CD4-positive, alpha-beta T cell (primary cell): ENCODE data around the gene PPP2R3A. TPM values are rescaled to one million over a fixed set of nuclear protein-coding genes. Genes with fewer than 3 reads are reported as not detected.
"Not testable (repeated sequence)": the region's sequence is repeated elsewhere in the genome, so short reads cannot be mapped to it uniquely, and the experiment has no call there.

Experiments
- ATAC-seq: fragments of 200-7000 bp; cut with Tn5 transposase; one replicate; pipeline ENCODE4 v1.10.0; 2022; ENCODE audit warnings: mild to moderate bottlenecking; ENCODE audit not compliant: poor library complexity
- CTCF ChIA-PET: fragments of 350-600 bp; sonication (Branson Sonifier 250); formaldehyde crosslinking; loops from one replicate; lab custom pipeline; 2021; ENCODE audit warnings: antibody characterized with exemption, inconsistent platforms; lab: Charles Lee
- POLR2A ChIA-PET: fragments of 350-600 bp; sonication (Branson Sonifier 250); formaldehyde crosslinking; loops from one replicate; lab custom pipeline; 2021; ENCODE audit warnings: antibody characterized with exemption, inconsistent platforms; lab: Charles Lee
- DNase-seq, 14 experiments: peaks; one replicate each; pipeline ENCODE4 v3.0.0-alpha.2; 2013 to 2020; ENCODE audit warnings: mixed read lengths in 2 of 14
- H3K27ac ChIP-seq, 2 donors: one replicate each; pipeline versions ENCODE4 v1.5.1 to v1.7.0; 2013; ENCODE audit warnings: low read length in 2 of 2, low read depth in 1 of 2, mild to moderate bottlenecking in 1 of 2
- H3K27me3 ChIP-seq, 2 experiments: 1 replicate in 1 of 2; 2 replicates in 1 of 2; pipeline versions ENCODE4 v1.6.1 to v1.7.0; 2013; ENCODE audit warnings: low read length in 2 of 2, control low read depth in 1 of 2, mild to moderate bottlenecking in 1 of 2, moderate library complexity in 1 of 2; ENCODE audit not compliant: insufficient read depth in 2 of 2, control insufficient read depth in 1 of 2
- H3K36me3 ChIP-seq: one replicate; pipeline ENCODE4 v1.6.1; 2013; ENCODE audit warnings: low read length, control low read depth; ENCODE audit not compliant: insufficient read depth
- H3K4me1 ChIP-seq: one replicate; pipeline ENCODE4 v1.6.1; 2013; ENCODE audit warnings: low read length, control low read depth; ENCODE audit not compliant: insufficient read depth
- H3K4me3 ChIP-seq: one replicate; pipeline ENCODE4 v1.5.1; 2013; ENCODE audit warnings: mild to moderate bottlenecking, low read length, moderate library complexity
- H3K9me3 ChIP-seq, 2 experiments: 1 replicate in 1 of 2; 2 replicates in 1 of 2; pipeline versions ENCODE4 v1.6.1 to v1.7.0; 2013; ENCODE audit warnings: low read length in 2 of 2, mild to moderate bottlenecking in 2 of 2, control low read depth in 1 of 2, moderate library complexity in 1 of 2; ENCODE audit not compliant: control insufficient read depth in 1 of 2, insufficient read depth in 1 of 2
- H3K27ac Mint-ChIP-seq: one replicate; pipeline ENCODE4 v1.8.0; 2020; ENCODE audit warnings: mixed read lengths
- H3K27me3 Mint-ChIP-seq: one replicate; pipeline ENCODE4 v1.8.0; 2021; ENCODE audit warnings: mixed read lengths
- H3K36me3 Mint-ChIP-seq: one replicate; pipeline ENCODE4 v1.8.0; 2021; ENCODE audit warnings: low read depth, mixed read lengths
- H3K4me1 Mint-ChIP-seq: one replicate; pipeline ENCODE4 v1.8.0; 2021; ENCODE audit warnings: low read depth, mixed read lengths
- H3K4me3 Mint-ChIP-seq: one replicate; pipeline ENCODE4 v1.8.0; 2020; ENCODE audit warnings: mild to moderate bottlenecking, mixed read lengths
- H3K9me3 Mint-ChIP-seq: one replicate; pipeline ENCODE4 v1.8.0; 2020; ENCODE audit warnings: mixed read lengths
- intact Hi-C, 2 experiments: fragments of 100-400 bp; cut with DNase I in 1 of 2; cut with micrococcal nuclease in 1 of 2; formaldehyde crosslinking; loops; one replicate each; pipeline versions ENCODE4 v1.15.1 to v1.9.0; 2023 to 2025; cut with DNase I, micrococcal nuclease
- total RNA-seq, 174 experiments: library from RNA in 2 of 174; stranded (reverse) in 2 of 174; gene quantifications; one replicate each; pipeline ENCODE4 v1.2.3 and lab custom pipeline; 2021 to 2026
- TF ChIP-seq, protein P1 (sequence below): fragments of 200-600 bp; IDR thresholded peaks from one replicate; pipeline ENCODE4 v1.8.0; 2022; ENCODE audit warnings: antibody characterized with exemption, mild to moderate bottlenecking

PPP2R3A gene
- total RNA-seq, 2 experiments from 2014 or later, result 0.14 to 0.31 TPM

DNA sequence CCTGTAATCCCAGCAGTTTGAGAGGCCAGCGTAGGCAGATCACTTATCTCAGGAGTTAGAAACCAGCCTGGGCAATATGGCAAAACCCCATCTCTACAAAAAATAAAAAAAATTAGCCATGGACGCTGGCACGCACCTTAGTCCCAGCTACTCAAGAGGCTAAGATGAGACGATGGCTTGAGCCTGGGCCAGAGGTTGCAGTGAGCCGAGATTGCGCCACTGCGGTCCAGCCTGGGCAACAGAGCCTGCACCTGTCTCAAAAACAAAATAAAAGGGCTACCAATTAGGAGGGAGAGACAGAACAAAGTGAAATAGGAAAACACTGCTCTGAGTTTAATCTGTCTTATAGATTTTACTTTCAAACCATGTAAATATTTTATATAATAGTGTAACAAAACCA lies 196.8 kb downstream of the PPP2R3A start:
- peaks cover 83% of the 10 kb centered on the region for H3K4me1 Mint-ChIP-seq

DNA sequence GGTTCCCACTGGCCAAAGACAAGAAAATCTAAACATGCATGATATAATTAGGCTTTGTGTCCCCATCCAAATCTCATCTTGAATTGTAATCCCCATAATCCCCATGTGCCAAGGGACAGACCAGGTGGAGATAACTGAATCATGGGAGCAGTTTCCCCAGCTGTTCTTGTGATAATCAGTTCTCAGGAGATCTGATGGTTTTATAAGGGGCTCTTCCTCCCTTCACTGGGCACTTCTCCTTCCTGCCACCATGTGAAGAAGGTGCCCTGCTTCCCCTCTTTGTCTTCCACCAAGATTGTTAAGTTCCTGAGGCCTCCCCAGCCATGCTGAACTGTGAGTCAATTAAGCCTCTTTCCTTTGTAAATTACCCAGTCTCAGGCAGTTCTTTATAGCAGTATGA lies 198.1 kb downstream of the PPP2R3A start:
- H3K27me3 ChIP-seq, H3K4me3 ChIP-seq, H3K27me3 Mint-ChIP-seq, intact Hi-C loops, CTCF ChIA-PET, H3K9me3 ChIP-seq, H3K9me3 Mint-ChIP-seq, ATAC-seq, H3K27ac ChIP-seq, H3K36me3 ChIP-seq: not testable (repeated sequence)
- H3K4me1 ChIP-seq, result peaks cover 34% of the 10 kb centered on the region
- Mint-ChIP-seq H3K4me3 (peak overlapping the region; percentile 45), H3K36me3 (peaks cover 42% of the 10 kb centered on the region), H3K27ac (peak overlapping the region; percentile 52), H3K4me1 (peaks cover 83% of the 10 kb centered on the region)
- DNase-seq, result peak in 1 of 14 experiments; percentile 13
- POLR2A ChIA-PET, result interaction anchor here (0.7 to 1.3 kb wide), 2 partner anchors 10 to 17 kb away, joined by 3 to 5 read pairs; no protein-coding TSS in a partner anchor

More for the DNA sequence above, 196.8 kb downstream of the PPP2R3A start:
- intact Hi-C loops, result no loop called here
- Histone ChIP-seq H3K4me1 (peaks cover 31% of the 10 kb centered on the region), H3K4me3 (no peak overlapping the region), H3K27me3 (no peaks in the 10 kb centered on the region), H3K27ac (no peak overlapping the region), H3K36me3 (peaks cover 3% of the 10 kb centered on the region), H3K9me3 (peaks cover 0 to 3% of the 10 kb centered on the region in 2 experiments)
- Mint-ChIP-seq H3K36me3 (peaks cover 38% of the 10 kb centered on the region), H3K9me3 (peaks cover 1% of the 10 kb centered on the region), H3K4me3 (no peak overlapping the region), H3K27ac (peak overlapping the region; percentile 39), H3K27me3 (no peaks in the 10 kb centered on the region)
- CTCF ChIA-PET, result no interaction called here
- ATAC-seq (no peak), DNase-seq (no peak)
- TF ChIP-seq, protein P1, sequence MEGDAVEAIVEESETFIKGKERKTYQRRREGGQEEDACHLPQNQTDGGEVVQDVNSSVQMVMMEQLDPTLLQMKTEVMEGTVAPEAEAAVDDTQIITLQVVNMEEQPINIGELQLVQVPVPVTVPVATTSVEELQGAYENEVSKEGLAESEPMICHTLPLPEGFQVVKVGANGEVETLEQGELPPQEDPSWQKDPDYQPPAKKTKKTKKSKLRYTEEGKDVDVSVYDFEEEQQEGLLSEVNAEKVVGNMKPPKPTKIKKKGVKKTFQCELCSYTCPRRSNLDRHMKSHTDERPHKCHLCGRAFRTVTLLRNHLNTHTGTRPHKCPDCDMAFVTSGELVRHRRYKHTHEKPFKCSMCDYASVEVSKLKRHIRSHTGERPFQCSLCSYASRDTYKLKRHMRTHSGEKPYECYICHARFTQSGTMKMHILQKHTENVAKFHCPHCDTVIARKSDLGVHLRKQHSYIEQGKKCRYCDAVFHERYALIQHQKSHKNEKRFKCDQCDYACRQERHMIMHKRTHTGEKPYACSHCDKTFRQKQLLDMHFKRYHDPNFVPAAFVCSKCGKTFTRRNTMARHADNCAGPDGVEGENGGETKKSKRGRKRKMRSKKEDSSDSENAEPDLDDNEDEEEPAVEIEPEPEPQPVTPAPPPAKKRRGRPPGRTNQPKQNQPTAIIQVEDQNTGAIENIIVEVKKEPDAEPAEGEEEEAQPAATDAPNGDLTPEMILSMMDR, result no peak
- POLR2A ChIA-PET, result no interaction called here

DNA sequence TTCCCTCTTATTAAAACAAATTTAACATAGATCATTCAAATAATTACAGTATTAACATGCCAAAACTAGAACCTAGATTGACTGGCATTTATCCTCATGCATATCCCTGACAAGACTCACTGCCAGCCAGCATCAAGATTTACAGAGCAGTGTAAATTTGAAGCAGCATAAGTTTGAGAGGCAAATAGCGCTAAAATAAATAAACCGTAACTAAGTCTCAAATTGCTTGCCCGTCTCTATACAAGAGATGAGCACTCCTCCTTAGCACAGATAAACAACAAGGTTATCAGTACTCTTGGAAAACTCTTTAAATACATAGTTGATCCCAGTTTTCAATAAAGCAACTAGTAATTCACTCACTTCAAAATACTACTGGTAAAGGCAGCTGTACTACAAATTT lies 201.0 kb downstream of the PPP2R3A start:
- CTCF ChIA-PET, result no interaction called here

DNA sequence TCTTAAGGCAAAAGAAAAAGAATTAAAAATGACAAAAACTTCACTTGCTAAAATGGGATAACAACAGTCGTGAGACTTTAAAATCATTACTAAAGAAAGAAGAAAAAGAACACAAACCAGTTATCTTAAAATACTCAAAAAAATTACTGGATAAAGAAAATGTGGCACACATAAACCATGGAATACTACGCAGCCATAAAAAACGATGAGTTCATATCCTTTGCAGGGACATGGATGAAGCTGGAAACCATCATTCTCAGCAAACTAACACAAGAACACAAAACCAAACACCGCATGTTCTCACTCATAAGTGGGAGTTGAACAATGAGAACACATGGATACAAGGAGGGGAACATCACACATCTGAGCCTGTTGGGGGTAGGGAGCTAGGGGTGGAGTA lies 202.7 kb downstream of the PPP2R3A start:
- H3K4me1 ChIP-seq, result peaks cover 45% of the 10 kb centered on the region
- peak overlapping the region; percentile 66 for H3K27ac Mint-ChIP-seq
- H3K9me3 ChIP-seq, H3K36me3 ChIP-seq, H3K27me3 ChIP-seq, DNase-seq, H3K4me3 ChIP-seq, H3K27ac ChIP-seq, intact Hi-C loops, H3K9me3 Mint-ChIP-seq, H3K27me3 Mint-ChIP-seq, ATAC-seq: not testable (repeated sequence)
- ChIA-PET CTCF (interaction anchor here (1.0 kb wide), 1 partner anchor 13 kb away, joined by 3 read pairs; no protein-coding TSS in a partner anchor), POLR2A (interaction anchor here (1.3 kb wide), 1 partner anchor 28 kb away, joined by 3 read pairs; the partner anchor contains the start of gene MSL2)
- H3K4me1 Mint-ChIP-seq, result peaks cover 56% of the 10 kb centered on the region
- peaks cover 29% of the 10 kb centered on the region for H3K36me3 Mint-ChIP-seq
- H3K4me3 Mint-ChIP-seq, result peak overlapping the region; percentile 30

More for the DNA sequence above, 201.0 kb downstream of the PPP2R3A start:
- Mint-ChIP-seq H3K9me3 (no peaks in the 10 kb centered on the region), H3K36me3 (peaks cover 32% of the 10 kb centered on the region), H3K27me3 (no peaks in the 10 kb centered on the region), H3K4me3 (no peak overlapping the region), H3K27ac (peak overlapping the region; percentile 2), H3K4me1 (peaks cover 70% of the 10 kb centered on the region)
- intact Hi-C loops, result loop anchor here in 1 of 2 experiments (2.0 kb wide), 1 partner anchor 16 kb away; no protein-coding TSS in a partner anchor
- no peak for ATAC-seq
- Histone ChIP-seq H3K27ac (no peak overlapping the region), H3K4me3 (no peak overlapping the region), H3K9me3 (no peaks in the 10 kb centered on the region), H3K36me3 (no peaks in the 10 kb centered on the region), H3K27me3 (no peaks in the 10 kb centered on the region), H3K4me1 (peaks cover 36% of the 10 kb centered on the region)
- TF ChIP-seq, protein P1, result no peak
- no peak for DNase-seq
- POLR2A ChIA-PET, result no interaction called here
